ENCODE results near the gene CNPY1.

DNA sequence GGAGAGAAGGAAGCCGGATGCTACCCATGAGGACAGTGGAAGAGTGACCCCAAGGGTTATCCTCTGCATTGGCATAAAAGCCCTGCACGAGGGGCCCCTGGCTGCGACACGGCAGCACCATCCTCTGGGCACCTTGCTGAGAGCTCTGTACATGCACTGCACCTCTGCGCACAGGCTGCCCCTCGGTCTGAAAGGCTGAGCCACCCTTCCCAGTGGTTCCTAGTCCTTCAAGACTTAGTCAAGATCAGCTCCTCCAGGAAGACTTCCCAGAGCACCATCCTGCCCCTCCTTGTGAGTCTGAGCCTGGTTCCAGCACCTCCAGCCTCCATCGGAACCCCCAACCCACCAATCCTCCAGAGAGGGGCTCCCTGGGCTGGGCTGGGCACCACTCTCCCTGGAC lies 37.9 kb upstream of the CNPY1 start:
- TF ChIP-seq, protein P1, sequence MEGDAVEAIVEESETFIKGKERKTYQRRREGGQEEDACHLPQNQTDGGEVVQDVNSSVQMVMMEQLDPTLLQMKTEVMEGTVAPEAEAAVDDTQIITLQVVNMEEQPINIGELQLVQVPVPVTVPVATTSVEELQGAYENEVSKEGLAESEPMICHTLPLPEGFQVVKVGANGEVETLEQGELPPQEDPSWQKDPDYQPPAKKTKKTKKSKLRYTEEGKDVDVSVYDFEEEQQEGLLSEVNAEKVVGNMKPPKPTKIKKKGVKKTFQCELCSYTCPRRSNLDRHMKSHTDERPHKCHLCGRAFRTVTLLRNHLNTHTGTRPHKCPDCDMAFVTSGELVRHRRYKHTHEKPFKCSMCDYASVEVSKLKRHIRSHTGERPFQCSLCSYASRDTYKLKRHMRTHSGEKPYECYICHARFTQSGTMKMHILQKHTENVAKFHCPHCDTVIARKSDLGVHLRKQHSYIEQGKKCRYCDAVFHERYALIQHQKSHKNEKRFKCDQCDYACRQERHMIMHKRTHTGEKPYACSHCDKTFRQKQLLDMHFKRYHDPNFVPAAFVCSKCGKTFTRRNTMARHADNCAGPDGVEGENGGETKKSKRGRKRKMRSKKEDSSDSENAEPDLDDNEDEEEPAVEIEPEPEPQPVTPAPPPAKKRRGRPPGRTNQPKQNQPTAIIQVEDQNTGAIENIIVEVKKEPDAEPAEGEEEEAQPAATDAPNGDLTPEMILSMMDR (conservative IDR thresholded peaks at IDR 0.05 in 1 of 2, IDR thresholded peaks at IDR 0.05 in 1 of 2; ENCODE audit: extremely low read depth in 1 of 2, insufficient read depth in 1 of 2, low read depth in 1 of 2, low read length in 2 of 2): no peak
- no peak for TF ChIP-seq EZH2 (IDR thresholded peaks at IDR 0.05; ENCODE audit: borderline replicate concordance, low read length)
